Urinary bladder (tissue), 4 donors: ENCODE results near the gene ADH5. TPM values are rescaled to one million over a fixed set of nuclear protein-coding genes. Genes with fewer than 3 reads are reported as not detected.
A peak's percentile ranks its signal among the peaks of the same experiment; 100 is the strongest.
"Not testable (repeated sequence)": the region's sequence is repeated elsewhere in the genome, so short reads cannot be mapped to it uniquely, and the experiment has no call there.

Experiments used
- DNase-seq: peaks from one replicate; pipeline ENCODE4 v3.0.0-alpha.2; 2015; ENCODE audit errors: extremely low spot score
- H3K27ac ChIP-seq: one replicate; pipeline ENCODE4 v1.5.1; 2013; ENCODE audit warnings: low read depth, mild to moderate bottlenecking, moderate library complexity
- H3K36me3 ChIP-seq: one replicate; pipeline ENCODE4 v1.6.1; 2013; ENCODE audit warnings: mild to moderate bottlenecking, moderate library complexity; ENCODE audit not compliant: insufficient read depth
- H3K4me1 ChIP-seq: one replicate; pipeline ENCODE4 v1.6.1; 2013; ENCODE audit warnings: mild to moderate bottlenecking, moderate library complexity; ENCODE audit not compliant: insufficient read depth
- H3K4me3 ChIP-seq: one replicate; pipeline ENCODE4 v1.5.1; 2013; ENCODE audit warnings: low read depth, low read length
- WGBS: extraction: QIAGEN DNeasy Blood & Tissue Kit; methylation state at CpG from one replicate; pipeline ENCODE4 v1.1.7; 2013; 5-methylcytosine and 5-hydroxymethylcytosine counted together
- polyA plus RNA-seq: library from polyadenylated mRNA; stranded (reverse); fragments of 200-250 nt; gene quantifications from one replicate; pipeline ENCODE4 v1.2.3, GENCODE V29; 2013
- total RNA-seq: library from RNA; depleted of rRNA; stranded (reverse); fragments of >200 nt; gene quantifications from one replicate; pipeline ENCODE4 v1.2.3, GENCODE V29; 2014
- donor health status: healthy with polysubstance abuse.
- donor health status: healthy.

Gene ADH5
- total and polyA plus RNA-seq, 2 donors = 165 to 297 TPM

DNA sequence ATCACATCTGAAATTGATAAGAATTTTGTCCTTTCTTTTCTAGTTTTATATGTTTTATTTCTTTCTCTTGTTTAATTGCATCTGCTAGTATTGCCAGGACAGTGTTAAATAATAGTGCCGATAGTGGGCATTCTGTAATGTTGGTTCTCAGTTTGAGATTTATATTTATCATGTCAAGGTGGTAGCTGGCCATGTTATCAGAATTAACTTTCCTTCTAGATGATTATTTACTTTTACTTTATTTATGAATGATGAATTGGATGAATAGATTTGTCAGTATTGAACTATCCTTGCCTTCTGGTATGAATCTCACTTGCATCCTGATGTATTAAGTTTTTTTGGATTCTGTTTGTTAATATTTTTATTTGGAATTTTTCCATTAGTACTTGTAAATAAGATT is 50.4 kb downstream of the ADH5 start:
- no peak overlapping the region for H3K4me3 ChIP-seq
- H3K36me3 ChIP-seq = peaks cover 2% of the 10 kb centered on the region
- H3K4me1 ChIP-seq = no peaks in the 10 kb centered on the region
- DNase-seq = no peak
- no peak overlapping the region for H3K27ac ChIP-seq
- WGBS = 95% methylated on average over 1 of the region's 1 CpG

DNA sequence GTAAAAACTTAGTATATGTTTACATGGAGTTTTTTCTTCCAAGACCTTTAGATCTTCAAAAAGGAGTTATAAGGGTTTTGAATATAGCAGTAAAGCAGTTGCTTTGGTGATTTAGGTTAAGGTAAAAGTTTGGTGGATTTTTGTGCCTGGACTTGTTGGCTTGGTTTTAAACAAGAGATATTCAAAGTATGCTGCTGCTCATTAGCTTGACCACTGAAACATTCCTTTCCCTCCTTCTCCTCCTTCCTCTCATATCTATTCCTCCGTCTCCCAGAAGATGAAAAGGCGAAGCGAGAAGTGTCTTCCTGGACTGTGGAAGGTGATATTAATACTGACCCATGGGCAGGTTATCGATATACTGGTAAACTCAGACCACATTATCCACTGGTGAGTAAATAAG is 54.6 kb downstream of the ADH5 start:
- Histone ChIP-seq H3K27ac (no peak overlapping the region), H3K36me3 (peaks cover 2% of the 10 kb centered on the region), H3K4me1 (no peaks in the 10 kb centered on the region), H3K4me3 (no peak overlapping the region)
- no peak for DNase-seq
- WGBS = 94% methylated on average over 4 of the region's 4 CpGs

DNA sequence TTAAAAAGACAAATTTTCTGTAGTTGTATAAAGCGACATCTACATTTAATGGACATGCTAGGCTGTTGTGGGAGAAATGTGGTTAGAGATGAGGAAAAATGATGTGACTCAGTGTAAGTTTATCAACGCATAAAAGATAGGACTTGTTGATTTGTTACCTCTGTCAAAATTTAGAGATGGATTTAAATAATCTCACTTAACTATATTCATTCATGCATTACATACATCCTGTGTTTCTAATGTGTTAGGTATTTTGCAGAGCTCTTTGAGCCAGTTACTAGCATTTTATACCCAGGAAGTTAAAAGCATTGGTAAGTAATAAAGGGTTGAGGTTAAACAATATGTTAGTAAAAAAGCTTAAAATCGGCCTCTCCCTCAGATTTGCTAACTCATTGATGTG is 58.7 kb downstream of the ADH5 start:
- WGBS = 77% methylated on average over 3 of the region's 3 CpGs
- H3K4me3 ChIP-seq = no peak overlapping the region
- H3K36me3 ChIP-seq = no peaks in the 10 kb centered on the region

GRCh38 chr4:99029018-99029735 is 59.4 kb downstream of the ADH5 start:
- Histone ChIP-seq H3K4me1 (no peaks in the 10 kb centered on the region), H3K27ac (peak overlapping the region; percentile 2), H3K36me3 (no peaks in the 10 kb centered on the region), H3K4me3 (no peak overlapping the region)
- DNase-seq = no peak
- 74% methylated on average over 1 of the region's 1 CpG for WGBS

More for the DNA sequence above, 58.7 kb downstream of the ADH5 start:
- no peak for DNase-seq
- H3K4me1 ChIP-seq = no peaks in the 10 kb centered on the region
- no peak overlapping the region for H3K27ac ChIP-seq

DNA sequence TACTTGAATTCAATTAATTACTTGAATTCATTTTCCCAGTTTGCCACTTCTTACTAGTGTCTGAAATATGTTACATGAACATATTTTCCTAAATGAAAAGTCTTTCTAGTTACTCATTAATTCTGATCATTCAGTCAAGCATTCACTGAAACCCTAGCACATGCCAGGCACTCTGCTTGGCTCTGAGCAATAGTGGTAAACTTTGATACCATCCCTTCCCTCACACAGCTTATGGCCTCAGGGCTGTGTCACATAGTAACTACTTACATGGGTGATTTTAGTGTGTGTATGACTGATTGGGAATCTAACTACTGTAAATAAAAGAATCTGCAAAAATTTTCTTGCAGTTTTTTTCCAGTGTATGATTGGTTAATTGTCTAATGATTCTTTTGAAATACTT is 60.4 kb downstream of the ADH5 start:
- Histone ChIP-seq H3K27ac (no peak overlapping the region), H3K36me3 (no peaks in the 10 kb centered on the region), H3K4me1 (no peaks in the 10 kb centered on the region), H3K4me3 (no peak overlapping the region)
- DNase-seq = no peak

- no peak for DNase-seq
- no peak overlapping the region for H3K4me3 ChIP-seq
- H3K36me3 ChIP-seq = no peaks in the 10 kb centered on the region
- no peak overlapping the region for H3K27ac ChIP-seq
- H3K4me1 ChIP-seq = no peaks in the 10 kb centered on the region
- 85% methylated on average over 2 of the region's 2 CpGs for WGBS
These were observed 61.3 kb downstream of the ADH5 start for GRCh38 chr4:99027304-99027703.

- no peak overlapping the region for H3K4me3 ChIP-seq
- no peak overlapping the region for H3K27ac ChIP-seq
- whole genome bisulfite sequencing = 76% methylated on average over 1 of the region's 1 CpG
- no peak for DNase-seq
- H3K4me1 ChIP-seq = no peaks in the 10 kb centered on the region
- no peaks in the 10 kb centered on the region for H3K36me3 ChIP-seq
These were observed 63.1 kb downstream of the ADH5 start for GRCh38 chr4:99025506-99025905.

GRCh38 chr4:99024481-99025275 is 63.9 kb downstream of the ADH5 start:
- no peaks in the 10 kb centered on the region for H3K36me3 ChIP-seq

GRCh38 chr4:99023800-99024251 is 64.8 kb downstream of the ADH5 start:
- not testable (repeated sequence) for H3K4me1 ChIP-seq
- WGBS = 80% methylated on average over 10 of the region's 10 CpGs

More at GRCh38 chr4:99024481-99025275, 63.9 kb downstream of the ADH5 start:
- H3K4me1 ChIP-seq = no peaks in the 10 kb centered on the region
- H3K4me3 ChIP-seq = no peak overlapping the region
- H3K27ac ChIP-seq = no peak overlapping the region
- no peak for DNase-seq
- WGBS = 86% methylated on average over 7 of the region's 7 CpGs

GRCh38 chr4:99022566-99022965 is 66.0 kb downstream of the ADH5 start:
- Histone ChIP-seq H3K27ac (no peak overlapping the region), H3K4me1 (peaks cover 1% of the 10 kb centered on the region), H3K4me3 (no peak overlapping the region), H3K36me3 (no peaks in the 10 kb centered on the region)
- DNase-seq = no peak
- 98% methylated on average over 9 of the region's 9 CpGs for WGBS

More at GRCh38 chr4:99023800-99024251, 64.8 kb downstream of the ADH5 start:
- not testable (repeated sequence) for DNase-seq, H3K4me3 ChIP-seq, H3K36me3 ChIP-seq, H3K27ac ChIP-seq

DNA sequence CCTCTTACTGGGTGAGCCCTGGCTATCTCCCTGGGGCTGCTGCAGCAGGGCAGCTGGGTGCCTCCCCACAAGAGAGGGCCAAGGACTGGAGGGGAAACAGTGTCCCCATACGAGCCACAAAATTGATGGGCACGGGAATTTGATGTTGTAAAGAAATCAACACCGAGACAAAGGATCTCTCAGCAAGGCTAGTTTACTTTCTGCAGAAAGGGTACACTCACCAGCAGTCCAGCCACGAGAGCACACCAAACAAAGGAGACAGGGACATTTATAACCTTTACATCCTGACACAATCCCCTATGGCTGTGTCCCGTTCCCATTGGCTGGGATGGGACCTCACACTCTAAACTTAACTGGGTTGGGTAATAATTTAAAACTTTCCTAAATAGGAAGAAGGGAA is 67.2 kb downstream of the ADH5 start:
- Histone ChIP-seq H3K4me1 (peaks cover 1% of the 10 kb centered on the region), H3K27ac (no peak overlapping the region), H3K36me3 (no peaks in the 10 kb centered on the region), H3K4me3 (no peak overlapping the region)
- 95% methylated on average over 5 of the region's 5 CpGs for WGBS
- no peak for DNase-seq
